Psoas muscle (tissue), 8 donors: Measurements from ENCODE around the gene ULK3. TPM values are rescaled to one million over a fixed set of nuclear protein-coding genes. Genes with fewer than 3 reads are reported as not detected.

Experiments used
- ATAC-seq, 4 donors: fragments of 200-7000 bp; cut with Tn5 transposase; one replicate each; pipeline ENCODE4 v1.9.1; 2020; ENCODE audit warnings: moderate library complexity in 3 of 4, mild to moderate bottlenecking in 2 of 4
- DNase-seq, 2 donors: peaks; one replicate each; pipeline ENCODE4 v3.0.0-alpha.2; 2020
- H3K27ac ChIP-seq: fragments of 200-600 bp; one replicate; pipeline ENCODE4 v1.8.0; 2022
- H3K27me3 ChIP-seq, 3 donors: fragments of 200-600 bp in 1 of 3; one replicate each; pipeline versions ENCODE4 v1.6.1 to v1.8.0; 2013 to 2022; ENCODE audit warnings: low read length in 2 of 3, mild to moderate bottlenecking in 2 of 3, moderate library complexity in 1 of 3; ENCODE audit not compliant: insufficient read depth in 3 of 3
- H3K36me3 ChIP-seq, 2 donors: fragments of 200-600 bp in 1 of 2; one replicate each; pipeline versions ENCODE4 v1.6.1 to v1.8.0; 2013 to 2022; ENCODE audit warnings: low read depth in 1 of 2, mild to moderate bottlenecking in 1 of 2, moderate library complexity in 1 of 2; ENCODE audit not compliant: insufficient read depth in 1 of 2
- H3K4me1 ChIP-seq: fragments of 200-600 bp; one replicate; pipeline ENCODE4 v1.8.0; 2022
- H3K4me3 ChIP-seq: fragments of 200-600 bp; one replicate; pipeline ENCODE4 v1.8.0; 2022; ENCODE audit warnings: mild to moderate bottlenecking
- H3K9me3 ChIP-seq: fragments of 200-600 bp; one replicate; pipeline ENCODE4 v1.8.0; 2022
- CTCF ChIP-seq: fragments of 200-600 bp; IDR thresholded peaks from one replicate; pipeline ENCODE4 v1.8.0; 2022; ENCODE audit warnings: antibody characterized with exemption
- WGBS, 3 donors: extraction: QIAGEN DNeasy Blood & Tissue Kit; methylation state at CpG; one replicate each; pipeline versions ENCODE4 v1.1.6 to v1.1.7; 2013; 5-methylcytosine and 5-hydroxymethylcytosine counted together
- intact Hi-C, 2 donors: fragments of 100-400 bp; cut with DNase I; formaldehyde crosslinking; loops; one replicate each; pipeline versions ENCODE4 v1.11.0 to v1.14.2; 2022
- polyA plus RNA-seq, 3 donors: library from polyadenylated mRNA; stranded (reverse); fragments of 200-250 nt; gene quantifications; one replicate each; pipeline ENCODE4 v1.2.3, GENCODE V29; 2013
- total RNA-seq, 4 donors: library from RNA; stranded (reverse); fragmentation: NEBNext Ultra II Directional in 2 of 4; extraction: Animal tissue kit (Norgen Biotek cat#: 25700) in 2 of 4; gene quantifications; one replicate each; pipeline versions ENCODE4 v1.2.1 to v1.2.4, GENCODE V29; 2021 to 2023
- donor health status: healthy with polysubstance abuse.
- donor health status: DM: no; HTN: no; CAD: no; lungs with moderate emphysema.
- donor health status: Bipolar disorder and iron deficiency.
- donor health status: healthy.
- donor health status: DM: yes; HTN: yes; CAD: no.
- donor health status: DM: no; HTN: no; CAD: no.
- donor health status: DM: no; HTN: no; CAD: no.
- donor health status: DM: yes; HTN: yes; CAD: no.

Gene ULK3
- total and polyA plus RNA-seq, 7 donors: 17.7 to 43.5 (median 33.2) TPM

GRCh38 chr15:74873036-74873755 is 30.2 kb upstream of the ULK3 start, which contains the start of gene SCAMP2:
Gene SCAMP2 (minus strand): TSS chr15:74873365. CDS start chr15:74873255, 110 bp downstream.
- Histone ChIP-seq H3K27me3 (no peaks in the 10 kb centered on the region), H3K27ac (peak within 1 kb of the TSS; percentile 99), H3K9me3 (no peaks in the 10 kb centered on the region), H3K4me1 (peaks cover 41% of the 10 kb centered on the region), H3K4me3 (peak within 1 kb of the TSS; percentile 88), H3K36me3 (peaks cover 0 to 3% of the 10 kb centered on the region in 2 donors)
- TF ChIP-seq CTCF: no peak
- WGBS, 3 donors: 1% methylated on average over 32 to 48 of the region's 52 CpGs
- ATAC-seq (peak; percentile 87 to 97 (median 92)), DNase-seq (peak; percentile 94 to 97)
- intact Hi-C loops: no loop called here

DNA sequence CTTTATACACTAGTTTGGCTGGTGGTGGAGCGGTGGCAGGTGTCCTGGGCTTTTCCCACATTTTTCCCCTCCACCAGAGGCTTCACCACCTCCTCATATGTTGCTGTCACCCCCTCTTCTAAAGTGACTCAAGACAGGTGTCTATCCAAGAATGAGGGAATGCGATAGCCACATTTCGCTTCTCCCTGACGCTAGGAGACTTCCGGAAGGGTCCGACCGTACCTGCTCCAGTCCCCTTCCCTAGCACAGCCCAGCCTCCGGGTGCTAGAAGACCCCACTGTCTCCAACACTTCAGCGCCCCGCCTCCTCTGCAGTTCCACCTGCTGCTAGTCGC is 29.7 kb upstream of the ULK3 start:
- no peaks in the 10 kb centered on the region for H3K9me3 ChIP-seq
- no peak for TF ChIP-seq CTCF
- H3K36me3 ChIP-seq: peaks cover 0 to 3% of the 10 kb centered on the region in 2 donors
- H3K27me3 ChIP-seq: no peaks in the 10 kb centered on the region
- H3K4me3 ChIP-seq: peak overlapping the region; percentile 88
- no peak for ATAC-seq
- H3K27ac ChIP-seq: peak overlapping the region; percentile 99
- H3K4me1 ChIP-seq: peaks cover 46% of the 10 kb centered on the region
- DNase-seq: no peak
- intact Hi-C loops: no loop called here
- 0% methylated on average over 11 of the region's 11 CpGs for WGBS, 3 donors

GRCh38 chr15:74870436-74871215 is 27.7 kb upstream of the ULK3 start:
- TF ChIP-seq CTCF: no peak
- Histone ChIP-seq H3K9me3 (no peaks in the 10 kb centered on the region), H3K27ac (peak overlapping the region; percentile 77), H3K4me1 (peaks cover 60% of the 10 kb centered on the region), H3K4me3 (peak overlapping the region; percentile 39), H3K27me3 (no peaks in the 10 kb centered on the region), H3K36me3 (peaks cover 0 to 3% of the 10 kb centered on the region in 2 donors)
- DNase-seq (no peak), ATAC-seq (no peak)
- 26 to 49% (median 34%) methylated on average over 6 of the region's 6 CpGs for WGBS, 3 donors
- intact Hi-C loops: no loop called here

GRCh38 chr15:74869726-74870407 is 26.9 kb upstream of the ULK3 start:
- intact Hi-C loops: no loop called here
- peak; percentile 36 to 66 (median 50) for ATAC-seq
- H3K4me1 ChIP-seq: peaks cover 60% of the 10 kb centered on the region
- H3K4me3 ChIP-seq: peak overlapping the region; percentile 39
- H3K9me3 ChIP-seq: no peaks in the 10 kb centered on the region
- DNase-seq: peak; percentile 67 to 85
- WGBS, 3 donors: 10 to 25% (median 15%) methylated on average over 6 of the region's 6 CpGs
- peaks cover 0 to 3% of the 10 kb centered on the region in 2 donors for H3K36me3 ChIP-seq
- H3K27me3 ChIP-seq: no peaks in the 10 kb centered on the region
- no peak for TF ChIP-seq CTCF
- peak overlapping the region; percentile 77 for H3K27ac ChIP-seq
